Raji (cell line): ENCODE data around the gene MBOAT1.

Experiments used
- POLR2A ChIP-seq: IDR thresholded peaks from 2 replicates; pipeline ENCODE4 v1.6.1; 2011; ENCODE audit warnings: low read depth, low read length, control low read depth; ENCODE audit not compliant: insufficient read depth

Gene MBOAT1

GRCh38 chr6:20112241-20112640 lies 100.0 kb downstream of the MBOAT1 start:
- TF ChIP-seq POLR2A, result no peak

DNA sequence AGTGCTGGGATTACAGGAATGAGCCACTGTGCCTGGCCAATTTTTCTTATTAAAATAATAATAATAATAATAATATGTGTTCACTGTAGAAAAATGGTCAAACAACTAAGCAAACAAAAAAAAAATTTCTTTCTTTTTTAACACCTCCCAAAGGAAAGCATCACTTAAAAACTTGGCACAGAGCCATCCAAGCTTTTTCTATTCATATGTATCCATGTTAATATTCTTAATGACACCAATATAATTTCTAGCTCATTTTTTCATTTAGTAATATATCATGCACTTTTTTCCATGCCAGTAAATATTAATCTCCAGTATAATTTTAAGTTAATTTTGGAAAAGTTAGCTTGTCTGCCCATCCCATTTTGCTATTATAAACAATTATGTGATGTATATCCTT lies 101.8 kb downstream of the MBOAT1 start:
- no peak for TF ChIP-seq POLR2A

GRCh38 chr6:20109526-20109925 lies 102.7 kb downstream of the MBOAT1 start:
- no peak for TF ChIP-seq POLR2A

DNA sequence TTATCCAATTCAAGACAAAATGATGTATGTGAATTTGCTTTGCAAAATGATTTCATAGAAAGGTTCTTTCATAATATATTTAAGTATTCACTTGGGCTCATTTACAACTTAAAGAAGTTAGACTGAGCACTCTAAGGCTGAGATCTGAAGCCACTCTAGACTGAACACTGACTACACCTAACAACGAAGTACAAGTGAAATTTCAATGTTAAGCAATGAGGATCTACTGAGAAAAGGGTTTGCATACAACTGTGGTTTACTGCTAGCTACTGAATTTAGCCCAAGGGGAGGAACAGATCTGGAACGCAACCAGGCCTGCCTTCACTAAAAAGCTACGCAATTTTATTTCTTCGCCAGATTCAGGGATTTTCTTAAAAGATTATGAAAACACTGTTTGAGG lies 106.4 kb downstream of the MBOAT1 start:
- TF ChIP-seq POLR2A, result no peak

DNA sequence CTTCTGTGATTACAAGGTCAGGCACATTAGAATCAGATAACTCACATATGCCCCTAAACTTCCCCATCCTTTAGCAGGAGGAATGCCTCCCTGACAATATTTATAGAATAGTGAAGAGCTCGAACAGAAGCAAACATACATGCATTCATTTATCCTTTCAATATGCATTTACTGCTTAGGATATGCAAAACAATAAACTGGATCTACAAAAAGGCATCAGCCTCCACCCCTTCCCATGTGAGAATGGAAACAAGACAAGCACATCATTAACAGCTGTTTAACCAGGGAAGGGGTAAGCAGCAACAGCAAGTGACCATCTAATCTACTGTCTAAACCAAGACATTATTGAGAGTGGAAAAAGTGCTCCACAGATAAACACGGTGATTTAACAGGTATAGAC lies 107.6 kb downstream of the MBOAT1 start:
- no peak for TF ChIP-seq POLR2A

DNA sequence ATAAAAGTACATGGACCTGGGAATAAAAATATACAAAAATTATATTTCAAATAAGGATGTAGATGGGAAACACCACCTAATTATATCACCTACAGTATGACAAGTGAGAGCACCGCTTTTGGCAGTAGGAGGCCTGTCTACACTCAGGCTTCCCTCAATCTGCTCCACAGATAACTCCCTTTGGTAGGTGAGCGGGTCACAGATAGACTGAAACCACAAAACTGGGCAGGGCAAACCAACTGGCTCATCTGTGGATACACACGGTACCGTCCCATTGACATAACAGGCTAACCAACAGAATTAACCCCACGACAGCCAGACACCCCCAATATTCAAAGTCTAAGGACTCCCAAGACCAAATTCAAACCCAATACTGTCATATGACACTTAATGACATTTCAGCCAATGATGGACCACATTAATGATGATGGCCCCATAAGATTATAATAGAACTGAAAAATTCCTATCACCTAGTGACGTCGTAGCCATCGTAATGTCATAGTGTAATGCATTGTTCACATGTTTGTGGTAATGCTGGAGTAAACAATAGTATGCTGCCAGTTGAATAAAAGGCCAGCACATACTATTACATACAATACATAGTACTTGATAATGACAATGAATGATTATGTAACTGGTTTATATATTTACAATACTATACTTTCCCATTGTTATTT lies 109.7 kb downstream of the MBOAT1 start:
- no peak for TF ChIP-seq POLR2A

- no peak for TF ChIP-seq POLR2A
These were observed 113.1 kb downstream of the MBOAT1 start for GRCh38 chr6:20099156-20099555.

GRCh38 chr6:20098267-20098876 lies 113.9 kb downstream of the MBOAT1 start:
- no peak for TF ChIP-seq POLR2A

DNA sequence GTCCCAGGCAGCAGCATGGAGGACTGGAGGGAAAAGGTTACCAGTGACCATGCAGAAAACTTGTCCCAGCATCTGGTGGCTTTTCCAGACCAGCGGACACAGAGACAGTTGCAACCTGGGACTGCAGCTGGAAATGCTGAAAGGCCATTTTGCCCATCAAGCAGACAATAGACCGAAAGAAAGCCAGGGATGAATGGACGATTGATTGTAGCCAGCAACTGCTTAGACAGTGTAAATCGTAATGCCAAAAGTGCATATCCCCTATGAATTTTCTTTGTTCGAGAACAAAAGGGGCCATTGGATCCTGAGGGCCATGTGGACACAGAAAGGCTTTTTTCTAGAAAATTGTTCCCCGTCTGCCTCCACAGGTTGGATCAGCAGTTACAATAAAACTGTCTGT lies 115.7 kb downstream of the MBOAT1 start:
- no peak for TF ChIP-seq POLR2A

GRCh38 chr6:20095436-20095835 lies 116.8 kb downstream of the MBOAT1 start:
- no peak for TF ChIP-seq POLR2A

GRCh38 chr6:20092071-20092566 lies 120.2 kb downstream of the MBOAT1 start:
- TF ChIP-seq POLR2A, result no peak

DNA sequence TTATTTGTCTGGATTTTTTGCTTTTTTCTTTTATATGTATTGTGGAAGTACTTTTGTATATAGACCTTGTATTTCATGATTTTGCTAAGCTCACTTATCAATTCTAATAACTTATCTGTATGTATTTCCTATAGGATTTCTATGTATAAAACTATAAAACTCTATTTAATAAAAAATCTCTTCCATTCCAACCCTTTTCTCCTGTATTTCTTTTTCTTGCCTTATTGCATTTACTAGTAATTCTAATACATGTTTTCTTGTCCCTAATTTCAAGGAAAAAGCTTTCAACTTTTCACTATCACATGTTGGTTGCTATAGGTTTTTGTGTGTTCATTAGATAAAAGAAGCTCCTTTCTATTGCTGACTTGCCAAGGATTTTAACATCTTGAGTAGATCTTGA lies 125.3 kb downstream of the MBOAT1 start:
- no peak for TF ChIP-seq POLR2A

DNA sequence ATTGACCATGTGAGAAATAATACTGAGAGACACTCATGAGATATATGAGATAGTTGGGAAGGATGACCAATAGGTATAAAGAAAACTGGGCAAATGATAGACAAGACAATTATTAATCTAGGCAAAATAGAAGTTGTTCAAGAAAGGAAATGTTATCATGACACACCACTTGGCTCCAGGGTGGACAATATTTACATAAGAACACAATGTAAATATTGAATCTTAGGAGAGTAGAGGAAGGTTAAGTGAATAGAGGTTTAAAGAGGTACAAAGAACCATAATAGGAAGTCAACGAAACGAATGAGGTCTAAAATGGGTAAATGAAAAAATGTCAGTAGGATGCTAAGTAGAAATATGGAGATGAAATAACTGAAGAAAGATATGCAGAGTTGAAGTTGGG lies 126.5 kb downstream of the MBOAT1 start:
- TF ChIP-seq POLR2A, result no peak

DNA sequence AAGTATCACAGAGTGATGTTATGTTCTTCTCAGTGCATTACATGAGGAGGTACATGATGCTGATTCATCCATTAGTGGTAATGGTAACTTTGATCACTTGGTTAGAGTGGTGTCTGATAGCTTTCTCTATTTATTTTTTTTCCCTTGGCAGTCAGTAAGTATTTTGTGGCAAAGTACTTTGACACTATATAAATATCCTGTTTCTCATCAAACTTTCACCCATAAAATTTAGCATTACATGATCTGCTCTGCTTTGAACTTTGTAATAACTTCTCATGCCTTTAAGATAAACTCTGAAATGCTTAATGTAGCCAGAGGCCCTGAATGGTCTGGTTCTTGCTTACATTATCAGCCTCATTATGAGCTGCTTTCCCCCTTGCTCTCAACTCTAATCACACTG lies 127.9 kb downstream of the MBOAT1 start:
- TF ChIP-seq POLR2A, result no peak

DNA sequence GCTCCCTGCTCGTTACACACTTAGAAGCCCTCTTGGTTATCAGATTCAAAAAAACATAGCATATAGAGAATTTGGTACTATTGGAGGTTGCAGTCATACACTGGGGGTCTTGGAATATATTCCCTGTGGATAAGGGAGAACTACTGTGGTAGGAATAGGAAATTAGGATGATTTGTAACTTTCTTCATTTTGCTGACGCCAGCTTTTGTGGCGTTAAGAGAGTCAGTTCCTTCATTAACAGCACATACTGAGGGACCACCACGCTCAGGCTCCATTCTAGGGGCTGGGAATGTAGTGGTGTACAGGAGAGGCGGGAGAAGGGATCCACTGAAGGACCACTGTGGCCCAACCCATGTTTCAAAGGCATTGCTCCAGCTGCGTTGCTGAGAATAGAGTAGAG lies 140.3 kb downstream of the MBOAT1 start:
- no peak for TF ChIP-seq POLR2A

- no peak for TF ChIP-seq POLR2A
These were observed 142.2 kb downstream of the MBOAT1 start for GRCh38 chr6:20070047-20070446.
